Measurements from ENCODE around the gene ACSM2A. TPM values are rescaled to one million over a fixed set of nuclear protein-coding genes. Genes with fewer than 3 reads are reported as not detected.
"Not testable (repeated sequence)": the region's sequence is repeated elsewhere in the genome, so short reads cannot be mapped to it uniquely, and the experiment has no call there.

ACSM2A gene
- total RNA-seq: not detected

- CTCF ChIA-PET; H3K4me1 Mint-ChIP-seq; H3K27me3 Mint-ChIP-seq; H3K9me3 Mint-ChIP-seq; H3K27ac Mint-ChIP-seq; POLR2A ChIA-PET; DNase-seq; H3K4me3 Mint-ChIP-seq; H3K36me3 Mint-ChIP-seq (ENCODE audit: low read depth): not testable (repeated sequence)
These were observed at the start of gene ACSM2A for GRCh38 chr16:20451364-20451763. TSS of gene ACSM2A (plus strand) at chr16:20451521. CDS start at chr16:20460115, 8,594 bp downstream.

- POLR2A ChIA-PET: no interaction called here
- CTCF ChIA-PET: interaction anchor here (1.6 kb wide), 1 partner anchor 17 kb away, joined by 4 read pairs; no protein-coding TSS in a partner anchor
These were observed 48.7 kb upstream of the ACSM2A start for GRCh38 chr16:20402651-20403050.

GRCh38 chr16:20404637-20405036 is 46.7 kb upstream of the ACSM2A start, which contains the start of gene PDILT:
TSS of gene PDILT (minus strand) at chr16:20404737. CDS start at chr16:20399300, 5,437 bp downstream.
- Mint-ChIP-seq H3K9me3 (no peaks in the 10 kb centered on the region), H3K4me1 (peaks cover 2% of the 10 kb centered on the region), H3K4me3 (no peak within 1 kb of the TSS), H3K27me3 (no peaks in the 10 kb centered on the region), H3K36me3 (ENCODE audit: low read depth) (no peaks in the 10 kb centered on the region), H3K27ac (no peak within 1 kb of the TSS)
- no peak for DNase-seq
- ChIA-PET POLR2A (no interaction called here), CTCF (no interaction called here)

More at GRCh38 chr16:20402651-20403050, 48.7 kb upstream of the ACSM2A start:
- Mint-ChIP-seq H3K4me1 (no peaks in the 10 kb centered on the region), H3K27me3 (no peaks in the 10 kb centered on the region), H3K27ac (no peak overlapping the region), H3K4me3 (no peak overlapping the region), H3K36me3 (ENCODE audit: low read depth) (no peaks in the 10 kb centered on the region), H3K9me3 (no peaks in the 10 kb centered on the region)
- DNase-seq: no peak

GRCh38 chr16:20409398-20410120 is 41.8 kb upstream of the ACSM2A start, which contains the start of gene ACSM5:
TSS of gene ACSM5 (plus strand) at chr16:20409534. CDS start at chr16:20411485, 1,951 bp downstream.
- Mint-ChIP-seq H3K4me3 (no peak within 1 kb of the TSS), H3K9me3 (no peaks in the 10 kb centered on the region), H3K36me3 (ENCODE audit: low read depth) (no peaks in the 10 kb centered on the region), H3K27ac (no peak within 1 kb of the TSS), H3K27me3 (peaks cover 6% of the 10 kb centered on the region), H3K4me1 (peaks cover 2% of the 10 kb centered on the region)
- DNase-seq: no peak
- CTCF ChIA-PET: interaction anchor here (0.7 to 1.2 kb wide), 2 partner anchors 24 to 826 kb away, joined by 3 read pairs; no protein-coding TSS in a partner anchor
- POLR2A ChIA-PET: no interaction called here

- Mint-ChIP-seq H3K27ac (no peak overlapping the region), H3K27me3 (peaks cover 8% of the 10 kb centered on the region), H3K4me3 (no peak overlapping the region), H3K36me3 (ENCODE audit: low read depth) (no peaks in the 10 kb centered on the region), H3K9me3 (no peaks in the 10 kb centered on the region), H3K4me1 (peaks cover 2% of the 10 kb centered on the region)
- ChIA-PET POLR2A (no interaction called here), CTCF (interaction anchor here (1.2 kb wide), 1 partner anchor 24 kb away, joined by 3 read pairs; no protein-coding TSS in a partner anchor)
- no peak for DNase-seq
These were observed 41.1 kb upstream of the ACSM2A start for GRCh38 chr16:20410121-20410723.

- ChIA-PET POLR2A (no interaction called here), CTCF (no interaction called here)
- Mint-ChIP-seq H3K4me1 (peaks cover 2% of the 10 kb centered on the region), H3K9me3 (no peaks in the 10 kb centered on the region), H3K27me3 (peaks cover 8% of the 10 kb centered on the region), H3K27ac (no peak overlapping the region), H3K36me3 (ENCODE audit: low read depth) (no peaks in the 10 kb centered on the region), H3K4me3 (no peak overlapping the region)
- DNase-seq: no peak
These were observed 40.3 kb upstream of the ACSM2A start for GRCh38 chr16:20411055-20411454.

- Mint-ChIP-seq H3K27ac (no peak overlapping the region), H3K27me3 (peaks cover 10% of the 10 kb centered on the region), H3K9me3 (no peaks in the 10 kb centered on the region), H3K4me1 (no peaks in the 10 kb centered on the region), H3K4me3 (no peak overlapping the region), H3K36me3 (ENCODE audit: low read depth) (no peaks in the 10 kb centered on the region)
- CTCF ChIA-PET: interaction anchor here (0.7 kb wide), 1 partner anchor 927 kb away, joined by 3 read pairs; no protein-coding TSS in a partner anchor
- no peak for DNase-seq
- POLR2A ChIA-PET: no interaction called here
These were observed 35.8 kb upstream of the ACSM2A start for GRCh38 chr16:20415541-20415940.

- H3K27ac Mint-ChIP-seq, DNase-seq, CTCF ChIA-PET: not testable (repeated sequence)
These were observed 32.2 kb upstream of the ACSM2A start for GRCh38 chr16:20419093-20419492.

GRCh38 chr16:20421748-20422147 is 29.6 kb upstream of the ACSM2A start:
- H3K9me3 Mint-ChIP-seq; DNase-seq; H3K27ac Mint-ChIP-seq; H3K4me1 Mint-ChIP-seq; H3K27me3 Mint-ChIP-seq; H3K36me3 Mint-ChIP-seq (ENCODE audit: low read depth); CTCF ChIA-PET; POLR2A ChIA-PET; H3K4me3 Mint-ChIP-seq: not testable (repeated sequence)

More at GRCh38 chr16:20419093-20419492, 32.2 kb upstream of the ACSM2A start:
- H3K36me3 Mint-ChIP-seq (ENCODE audit: low read depth); H3K9me3 Mint-ChIP-seq; H3K27me3 Mint-ChIP-seq; H3K4me3 Mint-ChIP-seq; POLR2A ChIA-PET; H3K4me1 Mint-ChIP-seq: not testable (repeated sequence)

GRCh38 chr16:20423772-20424128 is 27.6 kb upstream of the ACSM2A start:
- DNase-seq; H3K4me1 Mint-ChIP-seq; H3K4me3 Mint-ChIP-seq; CTCF ChIA-PET; H3K27me3 Mint-ChIP-seq; H3K9me3 Mint-ChIP-seq; POLR2A ChIA-PET; H3K36me3 Mint-ChIP-seq (ENCODE audit: low read depth); H3K27ac Mint-ChIP-seq: not testable (repeated sequence)

- H3K27ac Mint-ChIP-seq: no peak overlapping the region
- ChIA-PET CTCF (no interaction called here), POLR2A (no interaction called here)
- H3K9me3 Mint-ChIP-seq: no peaks in the 10 kb centered on the region
- no peaks in the 10 kb centered on the region for H3K27me3 Mint-ChIP-seq
- no peak for DNase-seq
- H3K36me3 Mint-ChIP-seq (ENCODE audit: low read depth): no peaks in the 10 kb centered on the region
- H3K4me3 Mint-ChIP-seq: no peak overlapping the region
- H3K4me1 Mint-ChIP-seq: no peaks in the 10 kb centered on the region
These were observed 27.0 kb upstream of the ACSM2A start for GRCh38 chr16:20424129-20424866.

GRCh38 chr16:20427401-20427797 is 23.9 kb upstream of the ACSM2A start:
- POLR2A ChIA-PET; DNase-seq; H3K27me3 Mint-ChIP-seq; H3K27ac Mint-ChIP-seq; CTCF ChIA-PET; H3K4me1 Mint-ChIP-seq; H3K9me3 Mint-ChIP-seq; H3K4me3 Mint-ChIP-seq; H3K36me3 Mint-ChIP-seq (ENCODE audit: low read depth): not testable (repeated sequence)

GRCh38 chr16:20429499-20429898 is 21.8 kb upstream of the ACSM2A start:
- DNase-seq; H3K4me1 Mint-ChIP-seq; H3K9me3 Mint-ChIP-seq; H3K36me3 Mint-ChIP-seq (ENCODE audit: low read depth); POLR2A ChIA-PET; H3K27ac Mint-ChIP-seq; H3K4me3 Mint-ChIP-seq; CTCF ChIA-PET; H3K27me3 Mint-ChIP-seq: not testable (repeated sequence)
